Activated B cell treated with CpG ODN at 0.5 μM for 24 hours (primary cell): Measurements from ENCODE around the gene NPM1. TPM values are rescaled to one million over a fixed set of nuclear protein-coding genes. Genes with fewer than 3 reads are reported as not detected.

Source experiments
- ATAC-seq: fragments of 200-7000 bp; cut with Tn5 transposase; one replicate; pipeline ENCODE4 v1.10.0; 2021; ENCODE audit warnings: low read depth, mild to moderate bottlenecking, moderate library complexity
- CTCF ChIA-PET: fragments of 350-600 bp; sonication (Branson Sonifier 250); formaldehyde crosslinking; loops from one replicate; lab custom pipeline; 2021; ENCODE audit warnings: antibody characterized with exemption; lab: Charles Lee
- POLR2A ChIA-PET: fragments of 350-600 bp; sonication (Branson Sonifier 250); formaldehyde crosslinking; loops from one replicate; lab custom pipeline; 2021; ENCODE audit warnings: antibody characterized with exemption; lab: Charles Lee
- DNase-seq: peaks from one replicate; pipeline ENCODE4 v3.0.0; 2022
- H3K27ac Mint-ChIP-seq: one replicate; pipeline ENCODE4 v1.8.0; 2020; ENCODE audit warnings: mixed read lengths
- H3K27me3 Mint-ChIP-seq: one replicate; pipeline ENCODE4 v1.8.0; 2021; ENCODE audit warnings: mixed read lengths
- H3K36me3 Mint-ChIP-seq: one replicate; pipeline ENCODE4 v1.8.0; 2021; ENCODE audit warnings: low read depth, mixed read lengths
- H3K4me1 Mint-ChIP-seq: one replicate; pipeline ENCODE4 v1.8.0; 2021; ENCODE audit warnings: mixed read lengths
- H3K4me3 Mint-ChIP-seq: one replicate; pipeline ENCODE4 v1.8.0; 2020; ENCODE audit warnings: mild to moderate bottlenecking, mixed read lengths
- H3K9me3 Mint-ChIP-seq: one replicate; pipeline ENCODE4 v1.8.0; 2020; ENCODE audit warnings: mixed read lengths
- CTCF ChIP-seq: fragments of 200-600 bp; IDR thresholded peaks from one replicate; pipeline ENCODE4 v1.8.0; 2022; ENCODE audit warnings: antibody characterized with exemption, mild to moderate bottlenecking
- intact Hi-C: fragments of 100-400 bp; cut with micrococcal nuclease; formaldehyde crosslinking; loops from one replicate; pipeline ENCODE4 v1.15.1; 2024
- total RNA-seq: library from RNA; stranded (reverse); gene quantifications from 2 replicates; pipeline ENCODE4 v1.2.3, GENCODE V29; 2022

The NPM1 gene
- total RNA-seq, 1 donor from 2014 or later, result 1,505 TPM

GRCh38 chr5:171447226-171447625, 59.6 kb downstream of the NPM1 start:
- Mint-ChIP-seq H3K36me3 (no peaks in the 10 kb centered on the region), H3K27ac (no peak overlapping the region), H3K4me3 (no peak overlapping the region), H3K9me3 (no peaks in the 10 kb centered on the region), H3K4me1 (peaks cover 4% of the 10 kb centered on the region), H3K27me3 (peaks cover 35% of the 10 kb centered on the region)
- ATAC-seq, result no peak
- CTCF ChIA-PET, result no interaction called here
- intact Hi-C loops, result no loop called here
- TF ChIP-seq CTCF, result no peak
- POLR2A ChIA-PET, result no interaction called here
- no peak for DNase-seq

DNA sequence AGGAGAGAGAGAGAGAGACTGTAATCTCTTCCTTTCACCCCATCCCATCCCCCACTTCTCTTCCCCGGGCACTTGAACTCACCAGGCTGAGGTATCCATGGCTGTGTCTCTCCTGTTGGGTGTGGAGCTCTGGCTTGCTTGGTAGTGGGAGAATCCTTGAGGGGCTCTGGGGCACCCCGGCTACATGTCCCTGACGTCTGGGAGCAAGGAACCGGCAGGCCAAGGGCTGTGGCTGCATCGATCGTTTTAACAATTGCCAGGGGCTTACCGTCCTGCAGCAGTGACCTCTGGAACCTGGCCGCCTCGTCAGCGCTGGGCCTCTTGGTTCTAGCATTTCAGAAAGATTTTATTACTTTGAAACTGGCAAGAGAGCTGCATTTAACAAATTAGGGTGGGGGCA, 61.8 kb downstream of the NPM1 start:
- DNase-seq (no peak), ATAC-seq (no peak)
- Mint-ChIP-seq H3K27me3 (peaks cover 48% of the 10 kb centered on the region), H3K27ac (no peak overlapping the region), H3K9me3 (no peaks in the 10 kb centered on the region), H3K4me1 (peaks cover 4% of the 10 kb centered on the region), H3K4me3 (no peak overlapping the region), H3K36me3 (no peaks in the 10 kb centered on the region)
- intact Hi-C loops, result no loop called here
- ChIA-PET POLR2A (no interaction called here), CTCF (no interaction called here)
- no peak for TF ChIP-seq CTCF

DNA sequence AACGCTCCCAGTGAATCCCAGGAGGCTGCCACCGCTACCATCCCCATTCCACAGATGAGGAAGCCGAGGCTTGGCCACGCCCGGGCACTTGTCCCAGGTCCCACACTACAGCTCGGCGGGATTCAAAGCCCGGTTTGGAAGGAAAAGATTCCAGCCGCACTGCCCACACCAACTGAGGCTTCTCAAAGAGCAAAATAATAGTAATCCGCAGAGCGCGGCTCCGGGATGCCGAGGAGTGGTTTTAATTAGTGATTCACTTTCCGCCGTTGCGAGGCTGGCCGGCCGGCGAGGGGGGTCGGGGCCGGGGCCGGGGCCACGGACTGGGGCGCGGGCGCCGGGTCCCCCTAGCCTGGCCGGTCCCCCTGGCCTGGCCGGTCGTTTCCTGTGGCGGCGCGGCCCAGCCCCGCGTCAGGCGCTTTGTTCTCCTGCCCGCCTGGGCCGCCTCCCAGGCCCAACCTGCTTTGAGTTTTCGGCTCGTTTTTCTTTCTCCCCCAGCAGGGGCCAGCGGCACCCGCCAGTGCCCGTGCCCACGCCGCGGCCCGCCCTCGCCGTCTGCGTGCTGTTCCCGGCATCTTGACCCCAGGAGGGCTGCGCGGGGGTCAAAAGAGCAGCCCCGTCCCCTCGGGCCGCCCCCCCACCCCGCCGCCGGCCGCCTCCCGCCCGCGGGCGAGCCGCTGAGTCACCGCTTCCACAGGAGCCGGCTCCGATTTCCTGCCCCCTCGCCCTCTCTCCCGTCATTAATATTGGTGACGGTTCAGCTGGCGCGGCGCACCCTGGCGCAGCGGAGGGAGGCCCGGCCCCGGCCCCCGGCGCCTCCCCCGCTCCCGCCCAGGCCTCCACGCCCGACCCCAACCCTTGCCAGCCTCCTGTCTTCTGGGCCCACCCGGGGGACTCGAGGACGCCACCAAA, 63.0 kb downstream of the NPM1 start:
- Mint-ChIP-seq H3K9me3 (no peaks in the 10 kb centered on the region), H3K27ac (no peak overlapping the region), H3K27me3 (peaks cover 52% of the 10 kb centered on the region), H3K4me3 (no peak overlapping the region), H3K4me1 (peaks cover 4% of the 10 kb centered on the region), H3K36me3 (no peaks in the 10 kb centered on the region)
- DNase-seq, result no peak
- no peak for TF ChIP-seq CTCF
- CTCF ChIA-PET, result no interaction called here
- intact Hi-C loops, result no loop called here
- no peak for ATAC-seq
- POLR2A ChIA-PET, result no interaction called here

GRCh38 chr5:171451421-171451820, 63.8 kb downstream of the NPM1 start:
- Mint-ChIP-seq H3K27ac (no peak overlapping the region), H3K27me3 (peaks cover 54% of the 10 kb centered on the region), H3K36me3 (no peaks in the 10 kb centered on the region), H3K4me1 (peaks cover 4% of the 10 kb centered on the region), H3K4me3 (no peak overlapping the region), H3K9me3 (no peaks in the 10 kb centered on the region)
- ChIA-PET POLR2A (no interaction called here), CTCF (no interaction called here)
- intact Hi-C loops, result no loop called here
- no peak for DNase-seq
- no peak for ATAC-seq
- TF ChIP-seq CTCF, result no peak

DNA sequence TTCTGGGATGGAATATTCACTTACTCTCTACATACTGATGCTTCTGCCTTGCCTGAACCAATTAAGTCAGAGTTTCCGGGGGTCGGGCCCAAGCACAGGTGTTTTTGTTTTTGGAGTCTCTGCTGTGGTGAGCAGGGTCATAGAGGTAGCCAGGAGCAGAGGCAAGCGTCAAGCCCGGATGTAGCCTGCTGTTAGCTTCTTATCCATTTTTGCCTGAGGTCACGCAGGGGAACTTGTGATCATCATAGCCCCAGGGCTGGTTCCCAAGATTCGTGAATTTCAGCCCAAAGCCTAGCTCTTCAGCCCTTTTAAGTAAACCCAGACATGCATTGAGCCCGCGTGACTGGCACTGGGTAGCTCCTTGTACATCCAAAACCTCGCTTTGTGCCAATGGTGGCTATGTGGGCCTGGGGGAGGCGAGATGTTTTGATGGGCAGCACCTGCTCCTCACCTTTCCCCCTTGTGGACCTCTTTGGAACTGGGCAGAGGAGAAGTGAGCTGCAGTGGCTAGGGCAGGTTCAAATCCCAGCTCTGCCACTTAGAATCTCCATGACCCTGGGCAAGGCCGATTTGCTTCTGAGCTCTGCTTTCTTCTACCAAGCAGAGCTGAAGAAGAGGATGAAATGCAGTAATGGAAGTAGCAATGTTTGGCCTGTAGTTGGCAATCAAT, 65.5 kb downstream of the NPM1 start:
- ATAC-seq (no peak), DNase-seq (no peak)
- intact Hi-C loops, result no loop called here
- Mint-ChIP-seq H3K4me3 (no peak overlapping the region), H3K27me3 (peaks cover 44% of the 10 kb centered on the region), H3K36me3 (no peaks in the 10 kb centered on the region), H3K9me3 (no peaks in the 10 kb centered on the region), H3K27ac (no peak overlapping the region), H3K4me1 (peaks cover 4% of the 10 kb centered on the region)
- TF ChIP-seq CTCF, result no peak
- ChIA-PET POLR2A (no interaction called here), CTCF (no interaction called here)
